Measurements from ENCODE around the gene WWP2.
"Not testable (repeated sequence)": the region's sequence is repeated elsewhere in the genome, so short reads cannot be mapped to it uniquely, and the experiment has no call there.

Gene WWP2

DNA sequence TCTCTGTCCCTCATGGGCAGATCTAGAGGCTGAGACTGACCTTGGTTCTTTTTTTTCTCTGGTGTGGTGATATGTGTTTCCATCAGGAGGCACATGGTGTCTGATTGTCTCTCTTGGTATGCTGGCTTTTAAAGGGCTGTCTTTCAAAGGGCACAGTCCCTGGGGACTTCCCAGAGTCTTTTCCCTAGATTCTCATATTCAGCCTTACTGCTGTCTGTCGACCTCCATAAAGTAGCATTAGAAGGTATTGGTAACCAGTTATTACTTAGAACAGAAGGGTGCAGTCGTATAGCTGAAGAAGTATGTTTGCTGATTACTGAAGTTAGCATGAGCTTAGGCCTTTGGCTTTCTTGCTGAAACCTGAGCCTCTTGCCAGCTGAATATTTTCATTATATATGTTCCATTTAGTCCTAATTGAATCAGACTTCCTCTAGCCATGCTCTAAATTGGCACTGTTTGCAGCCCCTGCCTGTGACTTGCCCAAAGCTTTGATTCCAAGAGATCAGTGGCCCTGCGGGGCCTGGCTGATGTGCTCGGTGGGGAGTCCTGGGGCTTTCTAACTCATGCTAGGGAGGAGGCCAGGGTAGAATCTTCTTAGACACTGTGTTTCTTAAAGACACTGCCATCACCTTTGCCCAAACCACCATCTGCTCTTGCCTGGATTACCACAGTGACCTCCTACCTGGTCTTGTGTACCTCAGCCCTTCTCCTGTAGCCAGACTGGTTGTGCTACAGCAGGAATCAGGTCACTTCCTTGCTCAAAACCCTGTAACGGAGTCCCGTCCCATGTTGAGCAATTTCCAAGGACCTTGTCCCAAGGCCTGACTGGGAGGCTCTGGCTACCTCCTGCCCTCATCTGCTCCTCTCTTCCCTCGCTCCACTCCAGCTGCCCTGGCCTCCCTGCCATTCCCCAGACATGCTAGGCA lies 71.5 kb downstream of the WWP2 start:
- no peak for DNase-seq

DNA sequence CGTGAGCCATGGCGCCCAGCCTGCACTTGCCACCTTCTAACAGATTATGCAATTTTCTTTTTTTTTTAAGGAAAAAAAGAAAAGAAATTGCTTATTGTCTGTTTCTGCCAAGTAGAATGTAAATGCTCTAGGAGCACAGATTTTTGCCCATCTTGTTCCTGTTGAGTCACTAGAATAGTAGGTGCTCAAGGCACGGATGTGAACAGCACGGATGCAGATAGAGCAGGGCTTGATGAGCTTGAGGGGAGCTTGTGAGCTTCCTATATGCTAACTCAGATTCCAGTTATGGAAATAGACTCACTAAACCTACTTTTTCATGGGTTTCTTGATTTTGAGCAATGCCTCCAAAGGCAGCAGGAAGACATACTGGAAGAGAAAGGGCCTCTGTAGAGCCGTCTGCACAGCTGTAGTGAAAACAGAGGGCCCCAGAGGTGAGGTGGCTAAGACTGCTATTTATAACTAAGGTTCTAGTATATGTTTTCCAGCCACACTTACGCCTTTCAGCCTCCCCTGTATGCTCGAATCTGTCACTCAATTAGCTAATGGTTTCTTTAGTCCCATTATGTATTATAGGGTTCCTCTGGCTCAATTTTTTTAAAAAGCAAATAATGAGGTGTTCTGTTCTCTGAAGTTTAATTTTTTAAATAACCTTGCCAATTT lies 72.8 kb downstream of the WWP2 start:
- DNase-seq = no peak

DNA sequence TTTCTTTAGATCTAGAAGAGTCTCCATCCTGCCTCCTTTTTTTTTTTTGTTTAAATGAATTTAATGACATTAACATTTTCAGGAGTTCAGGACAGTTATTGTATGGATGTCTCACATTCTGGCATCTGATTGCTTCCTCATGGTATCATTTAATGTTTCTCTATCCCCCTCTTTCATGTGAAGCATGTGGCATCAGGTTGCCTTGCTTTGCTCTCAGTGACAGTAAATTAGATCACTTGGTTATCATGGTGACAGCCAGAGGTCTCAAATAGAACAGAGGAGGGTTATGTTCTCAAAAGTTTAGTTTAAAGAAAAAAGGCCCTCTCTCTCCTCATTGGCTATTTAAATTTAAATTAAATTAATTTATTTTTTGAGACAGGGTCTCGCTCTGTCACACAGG lies 74.1 kb downstream of the WWP2 start:
- no peak for DNase-seq

DNA sequence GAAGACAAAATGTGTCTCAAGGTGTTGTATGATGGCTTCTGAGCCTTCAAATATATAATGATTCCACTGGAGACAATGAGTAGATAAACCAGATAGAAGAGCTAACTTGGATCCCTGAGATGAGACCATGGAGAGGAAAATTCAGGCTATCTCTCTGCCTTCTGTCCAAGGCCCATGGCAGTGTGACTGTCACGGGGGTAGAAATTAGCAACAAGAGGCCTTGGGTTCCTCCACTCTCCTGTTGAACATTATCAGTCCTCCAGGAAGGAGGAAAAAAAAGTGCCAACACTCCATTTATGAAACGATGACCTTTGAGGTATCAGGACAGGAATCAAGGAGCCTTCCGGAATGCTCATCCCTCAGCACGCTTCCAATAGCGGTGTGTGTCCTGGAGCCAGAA lies 75.2 kb downstream of the WWP2 start:
- DNase-seq = no peak

DNA sequence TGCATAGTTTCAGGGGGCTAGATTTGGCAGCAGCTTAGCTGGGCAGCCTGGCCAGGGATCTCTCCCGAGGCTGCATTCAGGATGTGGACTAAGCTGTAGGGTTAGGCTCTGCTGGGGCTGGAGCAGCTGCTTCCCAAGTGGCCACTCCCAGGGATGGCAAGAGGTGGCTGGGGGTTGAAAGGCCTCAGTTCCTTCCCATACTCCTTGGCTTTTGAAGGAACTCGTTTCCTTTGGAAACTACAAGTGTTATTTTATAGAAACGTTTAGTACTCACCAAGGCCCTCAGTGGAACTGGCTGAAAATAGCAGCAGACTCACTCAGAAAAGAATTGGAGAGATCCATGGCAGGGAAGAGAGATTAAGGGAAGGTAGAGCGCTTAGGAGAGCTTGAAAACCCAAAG lies 76.4 kb downstream of the WWP2 start:
- no peak for DNase-seq

DNA sequence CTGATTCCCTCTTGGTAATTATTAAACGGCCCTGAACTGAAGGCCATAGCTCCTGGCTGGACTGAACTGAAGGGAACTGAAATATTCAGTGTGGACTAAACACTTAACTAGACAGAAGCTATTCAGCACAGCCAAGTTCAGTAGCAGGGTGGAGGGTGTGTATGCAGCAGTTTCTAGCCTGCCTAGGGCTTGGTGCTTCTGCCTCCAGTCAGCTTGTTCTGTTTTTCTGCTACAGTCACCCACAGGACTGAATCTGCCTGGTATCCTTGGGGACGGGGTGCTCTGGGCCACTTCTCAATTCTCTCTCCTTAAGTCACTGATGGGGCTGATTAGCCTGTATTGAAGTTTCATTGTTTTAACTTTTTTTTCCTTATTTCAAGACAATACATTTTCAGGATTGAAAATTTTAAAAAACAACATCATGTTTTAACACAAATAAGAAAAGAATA lies 77.1 kb downstream of the WWP2 start:
- DNase-seq = no peak

DNA sequence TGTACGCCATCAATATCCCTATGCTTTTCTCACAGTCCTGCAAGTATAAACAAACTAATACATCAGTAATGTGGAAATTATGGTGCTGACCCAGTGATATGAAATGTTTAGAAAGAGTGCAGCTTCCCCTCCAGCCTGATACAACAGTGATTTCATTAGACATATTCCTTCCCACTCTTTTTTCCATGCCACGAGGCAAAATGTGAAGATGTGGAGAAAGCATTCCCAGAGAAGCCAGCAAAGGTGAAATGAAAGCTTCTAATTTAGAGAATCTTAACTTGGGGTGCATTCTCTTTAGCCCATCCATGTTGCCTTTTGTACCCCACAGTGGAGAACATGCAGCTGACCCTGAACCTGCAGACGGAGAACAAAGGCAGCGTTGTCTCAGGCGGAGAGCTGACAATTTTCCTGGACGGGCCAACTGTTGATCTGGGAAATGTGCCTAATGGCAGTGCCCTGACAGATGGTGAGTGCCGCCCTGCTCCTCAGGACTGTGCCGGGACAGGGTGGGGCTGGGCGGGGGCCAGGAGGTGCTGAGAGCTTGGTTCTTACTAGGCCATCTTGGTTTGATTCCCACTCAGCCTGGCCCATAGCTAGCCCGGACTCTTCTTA lies 77.8 kb downstream of the WWP2 start:
- DNase-seq = no peak

DNA sequence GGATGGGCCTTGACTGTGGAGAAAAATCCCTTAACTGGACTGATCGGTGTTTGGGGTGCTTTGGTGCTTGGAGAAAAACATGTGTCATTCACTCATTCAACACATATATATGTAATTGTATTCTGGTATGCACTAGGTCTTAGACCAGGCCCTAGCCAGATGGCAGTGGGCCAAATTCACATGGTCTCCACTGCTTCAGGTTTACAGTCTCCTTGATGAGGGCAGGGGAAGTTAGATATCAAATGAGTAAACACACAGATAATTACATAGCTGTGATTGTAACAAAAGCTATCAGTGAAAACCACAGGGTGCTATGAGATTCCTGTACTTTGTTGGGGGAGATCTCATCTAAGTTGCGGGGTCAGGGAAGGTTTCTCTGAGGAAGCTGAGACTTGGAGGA lies 78.8 kb downstream of the WWP2 start:
- DNase-seq = no peak

DNA sequence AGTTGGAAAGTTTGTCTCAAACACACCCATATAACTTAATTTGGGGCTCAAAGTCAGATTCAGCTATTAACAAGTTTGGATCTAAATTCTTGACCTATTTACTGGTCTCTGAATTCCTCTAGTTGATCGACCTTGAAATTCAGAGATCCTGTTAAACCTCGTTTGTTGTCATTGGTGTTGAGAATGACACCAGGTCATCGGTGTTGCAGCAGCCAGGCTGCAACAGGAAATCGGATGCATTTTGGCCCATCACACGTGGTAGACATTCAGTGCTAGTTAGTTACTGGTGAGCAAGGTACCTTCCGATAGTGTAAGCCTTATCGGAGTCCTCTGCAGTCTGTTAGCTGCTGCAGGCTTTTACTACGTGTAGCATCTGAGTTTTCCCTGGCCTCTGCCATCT lies 82.3 kb downstream of the WWP2 start:
- no peak for DNase-seq

DNA sequence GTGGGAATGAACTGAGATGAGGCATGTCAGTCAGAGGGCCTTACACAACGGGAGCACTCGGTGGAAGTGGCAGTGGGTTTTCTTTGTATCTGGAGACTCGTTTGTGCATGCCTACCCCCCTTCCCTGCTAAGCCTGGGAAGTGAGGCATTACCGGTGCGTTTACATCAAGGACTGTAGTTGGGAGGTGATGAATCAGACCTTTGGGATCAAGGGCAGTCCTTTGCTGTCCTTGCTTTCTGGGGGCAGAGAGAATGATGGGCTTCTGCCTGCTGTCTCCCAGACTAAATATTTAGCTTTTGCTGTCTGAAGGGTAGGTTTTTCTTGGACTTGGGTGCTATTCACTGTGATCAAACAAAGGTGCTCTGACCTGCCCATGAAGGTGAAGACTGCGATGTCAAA lies 83.0 kb downstream of the WWP2 start:
- no peak for DNase-seq

DNA sequence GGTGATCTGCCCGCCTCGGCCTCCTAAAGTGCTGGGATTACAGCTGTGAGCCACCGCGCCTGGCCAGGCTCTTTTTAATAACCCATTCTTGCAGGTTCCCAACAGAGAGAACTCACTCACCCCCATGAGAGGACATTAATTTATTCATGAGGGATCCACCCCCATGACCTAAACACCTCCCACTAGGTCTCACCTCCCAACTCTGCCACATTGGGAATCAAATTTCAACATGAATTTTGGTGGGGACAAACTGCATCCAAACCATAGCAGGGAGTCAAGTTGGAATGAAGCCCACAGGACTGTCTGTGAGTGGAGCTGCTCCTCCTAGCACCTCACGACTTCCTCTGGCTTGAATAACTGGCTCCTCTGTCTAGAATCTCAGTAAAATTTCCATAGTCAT lies 85.5 kb downstream of the WWP2 start:
- DNase-seq = no peak

DNA sequence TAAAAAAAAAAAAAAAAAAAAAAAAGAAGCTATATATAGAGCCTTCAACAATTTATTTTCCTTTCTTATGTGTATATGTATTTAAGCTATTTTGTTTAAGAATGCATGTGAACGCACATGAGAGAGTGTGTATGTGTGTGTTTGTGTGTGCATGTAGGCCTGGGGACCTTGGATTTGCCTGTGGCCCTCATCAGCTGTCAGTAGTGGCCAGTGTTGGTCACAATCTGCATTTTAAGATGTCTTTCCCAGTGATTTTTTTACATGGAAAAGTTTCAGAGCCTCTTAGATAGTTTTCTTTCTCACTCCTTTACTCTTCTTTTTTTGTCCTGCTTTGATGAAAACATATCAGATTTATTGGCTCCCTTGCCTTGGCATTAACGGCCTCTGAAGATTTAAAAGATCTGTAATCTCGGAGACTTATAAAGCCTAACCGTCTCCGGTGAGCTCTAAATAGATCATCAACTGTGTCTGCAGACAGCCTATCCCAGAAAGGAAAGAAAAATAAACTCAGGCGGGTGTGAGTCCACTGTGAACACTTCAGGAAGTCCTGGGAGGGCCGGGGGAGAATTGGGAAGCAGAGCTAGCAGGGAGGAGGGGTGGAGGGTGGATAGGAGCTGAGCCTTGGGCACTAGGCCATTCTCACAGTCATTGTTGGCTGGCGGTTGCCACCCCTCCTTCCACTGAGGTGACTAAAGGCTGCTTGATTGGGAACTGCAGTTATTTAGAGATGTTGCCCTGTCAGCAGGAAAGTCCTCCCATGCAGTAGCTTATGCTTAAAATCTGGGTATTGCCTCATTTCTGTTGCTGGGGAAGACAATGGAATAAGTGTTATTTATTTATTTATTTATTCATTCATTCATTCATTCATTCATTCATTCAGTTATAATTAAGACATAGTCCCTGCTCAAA lies 86.8 kb downstream of the WWP2 start:
- no peak for DNase-seq

DNA sequence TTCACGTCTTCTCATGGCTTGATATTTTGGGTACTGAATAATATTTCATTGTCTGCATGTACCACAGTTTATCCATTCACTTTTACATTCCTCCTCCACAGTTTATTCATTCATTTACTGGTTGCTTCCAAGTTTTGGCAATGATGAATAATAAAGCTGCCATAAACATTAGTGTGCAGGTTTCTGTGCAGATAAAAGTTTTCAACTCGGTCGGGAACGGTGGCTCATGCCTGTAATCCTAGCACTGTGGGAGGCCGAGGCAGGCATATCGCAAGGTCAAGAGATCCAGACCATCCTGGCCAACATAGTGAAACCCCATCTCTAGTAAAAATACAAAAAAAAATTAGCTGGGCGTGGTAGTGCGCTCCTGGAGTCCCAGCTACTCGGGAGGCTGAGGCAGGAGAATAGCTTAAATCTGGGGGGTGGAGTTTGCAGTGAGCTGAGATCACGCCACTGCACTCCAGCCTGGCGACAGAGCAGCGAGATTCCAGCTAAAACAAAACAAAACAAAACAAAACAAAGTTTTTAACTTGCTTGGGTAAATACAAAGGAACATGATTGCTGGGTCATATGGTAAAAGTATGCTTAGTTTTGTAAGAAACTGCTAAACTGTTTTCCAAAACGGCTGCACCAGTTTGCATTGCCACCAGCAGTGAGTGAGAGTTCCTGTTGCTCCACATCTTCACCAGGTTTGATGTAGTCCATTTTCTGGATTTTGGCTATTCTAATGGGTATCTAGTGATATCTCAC lies 89.5 kb downstream of the WWP2 start:
- DNase-seq = no peak

DNA sequence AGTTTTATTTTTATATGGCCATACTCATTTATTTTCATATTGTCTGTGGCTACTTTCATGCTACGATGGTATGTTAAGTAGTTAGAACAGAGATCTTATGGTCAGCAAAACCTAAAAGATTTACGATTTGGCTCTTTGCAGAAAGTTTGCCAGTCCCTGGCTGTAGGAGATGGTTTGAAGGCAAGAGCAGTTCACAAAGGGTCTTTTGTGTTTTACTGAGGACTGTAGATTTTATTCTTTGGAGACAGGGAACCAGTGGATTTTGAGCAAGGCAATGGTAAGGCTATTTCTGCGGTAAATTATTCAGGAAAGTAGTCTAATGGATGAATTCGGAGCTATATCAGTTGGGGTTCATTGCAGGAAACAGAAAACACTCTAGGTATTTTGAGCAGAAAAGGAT lies 90.7 kb downstream of the WWP2 start:
- DNase-seq = no peak

DNA sequence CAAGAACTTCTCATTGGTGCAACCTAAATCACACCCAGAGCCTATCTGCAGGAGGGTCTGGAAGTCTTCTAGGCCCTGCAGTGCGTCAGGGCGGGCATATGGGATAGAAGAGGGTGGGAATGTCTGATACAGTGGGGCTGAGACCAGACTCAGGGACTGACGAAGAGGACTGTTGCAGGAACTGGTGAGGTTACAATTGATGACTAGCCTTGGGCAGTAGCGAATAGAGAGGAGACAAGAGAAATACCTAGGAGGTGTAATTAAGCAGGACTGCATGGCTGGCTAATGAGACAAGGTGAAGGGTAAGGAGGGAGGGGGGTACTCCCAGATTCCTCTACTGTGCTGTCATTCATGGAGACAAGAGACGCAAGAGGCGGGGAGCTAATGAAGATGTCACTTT lies 91.3 kb downstream of the WWP2 start:
- no peak for DNase-seq

DNA sequence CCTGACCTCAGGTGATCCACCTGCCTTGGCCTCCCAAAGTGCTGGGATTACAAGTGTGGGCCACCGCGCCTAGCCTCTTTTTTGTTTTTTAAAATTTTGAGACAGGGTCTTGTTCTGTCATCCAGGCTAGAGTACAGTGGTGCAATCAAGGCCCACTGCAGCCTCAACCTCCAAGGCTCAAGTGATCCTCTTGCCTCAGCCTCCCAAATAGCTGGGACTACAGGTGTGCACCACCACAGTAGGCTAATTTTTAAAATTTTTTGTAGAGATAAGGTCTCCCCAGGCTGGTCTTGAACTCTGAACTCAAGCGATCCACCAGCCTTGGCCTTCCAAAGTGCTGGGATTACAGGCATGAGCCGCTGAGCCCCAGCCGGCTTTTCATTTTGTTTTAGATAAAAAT lies 92.6 kb downstream of the WWP2 start:
- not testable (repeated sequence) for DNase-seq

DNA sequence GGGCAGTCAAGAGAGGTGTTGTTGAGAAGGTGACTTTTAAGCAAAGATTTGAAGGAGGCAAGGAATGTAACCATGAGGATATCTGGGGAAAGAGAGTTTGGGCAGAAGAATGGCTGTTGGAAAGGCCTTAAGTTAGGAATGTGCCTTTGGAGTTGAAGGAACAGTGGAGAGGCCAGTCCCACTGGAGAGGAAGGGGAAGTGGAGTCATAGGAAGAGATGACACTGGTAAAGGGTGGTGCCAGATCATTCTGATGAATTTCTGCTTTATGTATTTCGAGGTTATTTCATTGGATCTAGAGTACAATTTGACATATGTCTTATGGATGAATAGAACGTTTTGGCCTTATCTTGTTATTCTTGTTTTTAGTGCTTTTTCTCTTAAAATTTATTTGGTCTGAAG lies 93.5 kb downstream of the WWP2 start:
- no peak for DNase-seq

DNA sequence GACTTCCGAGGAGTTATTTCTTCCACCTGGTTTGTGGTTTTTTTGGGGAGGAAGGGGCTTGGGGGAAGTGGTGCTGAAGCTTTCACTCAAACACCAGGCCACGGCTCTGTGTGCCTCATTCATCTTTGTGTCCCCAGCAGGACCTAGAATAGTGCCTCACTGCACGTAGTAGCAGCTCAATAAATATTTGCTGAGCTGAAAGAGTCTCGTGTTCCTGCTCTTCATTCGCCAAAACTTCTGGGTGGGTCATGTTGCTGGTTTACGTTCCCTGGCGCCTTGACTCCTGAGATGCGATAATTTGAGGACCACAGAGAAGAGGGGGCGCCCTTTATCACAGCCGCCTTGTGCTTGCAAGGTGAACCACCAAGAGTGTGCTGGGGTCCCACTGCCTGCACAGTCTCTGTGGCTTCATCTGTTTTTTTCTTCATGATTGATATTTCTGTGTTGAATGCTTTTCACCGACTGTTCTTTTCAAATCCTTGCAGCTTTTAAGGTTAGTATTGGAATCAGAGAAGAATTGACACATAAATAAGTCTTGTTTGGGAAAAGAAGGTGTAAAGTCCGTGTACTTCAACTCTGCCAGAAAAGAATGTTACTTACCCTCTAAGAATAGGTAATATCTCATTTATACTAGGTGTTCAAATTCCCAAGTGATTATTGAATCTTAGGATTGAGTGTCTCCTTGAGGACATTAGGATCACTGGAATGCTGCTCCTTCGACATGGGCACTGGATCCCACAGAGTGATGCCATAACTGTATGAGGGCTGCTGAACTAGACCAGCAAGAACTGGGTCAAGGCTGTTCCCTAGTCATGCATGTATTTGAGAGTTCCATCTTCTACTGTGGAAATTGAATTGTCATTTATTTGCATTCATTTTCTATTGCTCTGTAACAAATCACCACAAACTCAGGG lies 96.3 kb downstream of the WWP2 start:
- no peak for DNase-seq

DNA sequence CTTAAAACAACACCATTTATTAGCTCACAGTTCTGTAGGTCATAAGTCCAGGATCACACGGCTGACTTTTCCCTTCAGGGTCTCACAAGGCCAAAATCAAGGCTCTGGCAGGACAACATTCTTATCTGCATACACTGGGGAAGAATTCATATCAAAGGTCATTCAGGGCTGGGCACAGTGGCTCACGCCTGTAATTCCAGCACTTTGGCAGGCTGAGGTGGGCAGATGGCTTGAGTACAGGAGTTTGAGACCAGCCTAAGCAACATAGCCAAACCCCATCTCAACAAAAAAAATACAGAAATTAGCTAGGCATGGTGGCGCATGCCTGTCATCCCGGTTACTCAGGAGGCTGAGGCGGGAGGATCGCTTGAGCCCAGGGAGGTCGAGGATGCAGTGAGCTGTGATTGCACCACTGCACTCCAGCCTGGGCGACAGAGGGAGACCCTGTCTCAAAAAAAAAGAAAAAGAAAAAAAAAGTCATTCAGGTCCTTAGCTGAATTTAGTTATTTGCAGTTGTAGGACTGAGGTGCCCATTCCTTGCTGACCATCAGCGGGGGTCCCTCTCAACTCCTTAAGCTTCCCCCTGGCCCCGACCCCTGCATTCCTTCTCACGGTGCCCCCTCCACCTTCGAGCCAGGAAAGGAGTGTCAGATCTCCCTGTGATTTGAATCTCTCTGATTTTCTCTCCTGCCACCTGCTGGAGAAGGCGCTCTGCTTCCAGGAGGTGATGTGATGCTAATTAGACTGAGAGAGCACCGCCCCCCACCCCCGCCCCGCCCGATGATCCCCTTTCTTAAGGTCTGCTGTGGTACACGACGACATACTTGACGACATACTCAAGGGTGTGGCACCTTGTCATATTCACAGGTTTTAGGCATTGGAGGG lies 97.2 kb downstream of the WWP2 start:
- DNase-seq = no peak

Measured in NCI-H187 treated with DMSO at 0.1 percent for 48 hours (cell line).